HG03432 (cell line): ENCODE results near the gene TMEM131.
"Not testable (repeated sequence)": the region's sequence is repeated elsewhere in the genome, so short reads cannot be mapped to it uniquely, and the experiment has no call there.

Experiments used
- ATAC-seq: cut with Tn5 transposase; IDR thresholded peaks from one replicate; pipeline ENCODE4 v1.9.1; 2021; ENCODE audit warnings: mild to moderate bottlenecking, moderate library complexity; ENCODE audit not compliant: unreplicated experiment

Gene TMEM131

GRCh38 chr2:97958184-97958583 lies 37.6 kb downstream of the TMEM131 start:
- ATAC-seq, result no peak

GRCh38 chr2:97957432-97958183 lies 38.1 kb downstream of the TMEM131 start:
- ATAC-seq, result no peak

- ATAC-seq, result not testable (repeated sequence)
These were observed 39.0 kb downstream of the TMEM131 start for GRCh38 chr2:97956753-97957152.

GRCh38 chr2:97953853-97954252 lies 41.9 kb downstream of the TMEM131 start:
- ATAC-seq, result no peak

GRCh38 chr2:97952357-97952756 lies 43.4 kb downstream of the TMEM131 start:
- ATAC-seq, result no peak

GRCh38 chr2:97951155-97951680 lies 44.5 kb downstream of the TMEM131 start:
- ATAC-seq, result no peak

- ATAC-seq, result no peak
These were observed 45.2 kb downstream of the TMEM131 start for GRCh38 chr2:97950329-97951154.

- ATAC-seq, result no peak
These were observed 46.8 kb downstream of the TMEM131 start for GRCh38 chr2:97948926-97949325.

GRCh38 chr2:97945791-97946190 lies 50.0 kb downstream of the TMEM131 start:
- no peak for ATAC-seq

GRCh38 chr2:97936881-97937280 lies 58.9 kb downstream of the TMEM131 start:
- ATAC-seq, result no peak

GRCh38 chr2:97936199-97936598 lies 59.5 kb downstream of the TMEM131 start:
- ATAC-seq, result peak; percentile 50

- ATAC-seq, result peak; percentile 24
These were observed 60.0 kb downstream of the TMEM131 start for GRCh38 chr2:97935719-97936161.

GRCh38 chr2:97932975-97933662 lies 62.6 kb downstream of the TMEM131 start:
- ATAC-seq, result peak; percentile 56

GRCh38 chr2:97931858-97932225 lies 63.9 kb downstream of the TMEM131 start:
- no peak for ATAC-seq

GRCh38 chr2:97931118-97931857 lies 64.5 kb downstream of the TMEM131 start:
- peak; percentile 55 for ATAC-seq

- ATAC-seq, result no peak
These were observed 67.2 kb downstream of the TMEM131 start for GRCh38 chr2:97928591-97928990.

GRCh38 chr2:97926946-97927345 lies 68.8 kb downstream of the TMEM131 start:
- no peak for ATAC-seq

- no peak for ATAC-seq
These were observed 71.6 kb downstream of the TMEM131 start for GRCh38 chr2:97924194-97924593.

GRCh38 chr2:97919858-97920257 lies 75.9 kb downstream of the TMEM131 start:
- ATAC-seq, result no peak

GRCh38 chr2:97918818-97919217 lies 76.9 kb downstream of the TMEM131 start:
- no peak for ATAC-seq

- ATAC-seq, result not testable (repeated sequence)
These were observed 78.1 kb downstream of the TMEM131 start for GRCh38 chr2:97917668-97918067.
